GM23248 (cell line): Measurements from ENCODE around the gene PPP2R5B.

Source experiments
- EZH2 ChIP-seq: fragments of 200-600 bp; sonication (generic); IDR thresholded peaks from 2 replicates; pipeline ENCODE4 v1.6.1; 2018; ENCODE audit warnings: antibody characterized with exemption, mild to moderate bottlenecking; ENCODE audit not compliant: insufficient read depth, poor library complexity, severe bottlenecking
- EZH2phosphoT487 ChIP-seq: fragments of 200-600 bp; sonication (generic); IDR thresholded peaks from 2 replicates; pipeline ENCODE4 v1.6.1; 2018; ENCODE audit warnings: antibody characterized with exemption, moderate library complexity, mild to moderate bottlenecking, low read depth; ENCODE audit not compliant: insufficient read depth

DNA sequence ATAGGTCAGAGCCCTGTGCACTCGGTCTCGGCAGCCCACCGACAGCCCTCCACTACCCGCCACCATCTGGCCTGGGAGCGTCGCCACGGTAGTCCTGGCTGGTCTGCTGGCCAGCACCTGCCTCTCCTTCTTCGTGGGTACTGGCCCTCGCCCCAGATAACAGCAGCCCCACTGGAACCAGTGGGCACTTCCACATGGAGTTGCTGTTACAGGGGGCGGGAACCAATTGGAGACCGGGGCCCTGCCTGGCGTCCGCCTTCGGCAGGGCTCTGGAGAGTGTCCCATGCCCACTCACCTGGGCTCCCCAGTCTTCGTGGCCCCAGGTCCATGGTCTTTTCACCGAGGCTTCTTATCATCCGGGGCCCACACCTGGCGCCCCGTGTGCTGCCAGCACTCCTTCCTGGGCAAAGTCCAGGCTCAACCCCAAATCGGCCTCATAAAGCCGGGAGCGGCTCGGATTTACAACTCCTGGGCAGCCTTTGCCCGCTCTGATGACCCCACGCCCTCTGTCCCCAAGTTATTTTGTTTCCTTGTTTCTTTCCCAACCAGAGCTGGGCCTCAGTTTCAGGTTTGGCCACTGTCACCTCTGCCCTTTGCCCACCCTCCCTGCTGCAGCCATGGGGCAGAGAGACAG, 33.2 kb upstream of the PPP2R5B start:
- TF ChIP-seq EZH2 (no peak), EZH2phosphoT487 (no peak)
